Subcutaneous adipose tissue (tissue), 4 donors: Measurements from ENCODE around the gene WNT6. TPM values are rescaled to one million over a fixed set of nuclear protein-coding genes. Genes with fewer than 3 reads are reported as not detected.

Experiments used
- CTCF ChIP-seq: fragments of 450-650 bp; IDR thresholded peaks from one replicate; pipeline ENCODE4 v1.5.1; 2016; ENCODE audit warnings: low read depth, mild to moderate bottlenecking, control low read depth, antibody characterized with exemption, moderate library complexity
- total RNA-seq, 4 donors: library from RNA; depleted of rRNA; stranded (reverse); fragments of >200 nt; gene quantifications; one replicate each; pipeline ENCODE4 v1.1.0, GENCODE V29; 2016

The WNT6 gene
- total RNA-seq, 4 donors from 2014 or later: 0.34 to 2.0 TPM; not detected in 2

- TF ChIP-seq CTCF: no peak
Measured at GRCh38 chr2:218815244-218815637, 44.4 kb upstream of the WNT6 start.

GRCh38 chr2:218815649-218816048 lies 44.0 kb upstream of the WNT6 start:
- TF ChIP-seq CTCF: no peak

- TF ChIP-seq CTCF: no peak
Measured at GRCh38 chr2:218816561-218817011, 43.0 kb upstream of the WNT6 start.

GRCh38 chr2:218819093-218819492 lies 40.5 kb upstream of the WNT6 start:
- TF ChIP-seq CTCF: no peak

GRCh38 chr2:218820746-218821369 lies 38.7 kb upstream of the WNT6 start:
- no peak for TF ChIP-seq CTCF

GRCh38 chr2:218821605-218822211 lies 37.9 kb upstream of the WNT6 start:
- no peak for TF ChIP-seq CTCF

- no peak for TF ChIP-seq CTCF
Measured at GRCh38 chr2:218822622-218823021, 37.0 kb upstream of the WNT6 start.
